OCI-LY3 (cell line): ENCODE data around the gene OR51B4.

Experiments
- H2AFZ ChIP-seq: fragments of 200-600, 300-600 bp; shearing (Covaris generic); 2 replicates; pipeline ENCODE4 v1.6.0; 2014; ENCODE audit warnings: antibody characterized with exemption, low read depth, low read length
- H3K27ac ChIP-seq: fragments of 200-600, 300-600 bp; sonication (generic); 2 replicates; pipeline ENCODE4 v1.5.1; 2014; ENCODE audit warnings: mild to moderate bottlenecking, low read length, moderate library complexity, mixed read lengths
- H3K27me3 ChIP-seq: fragments of 200-600, 300-600 bp; sonication (generic); 2 replicates; pipeline ENCODE4 v1.6.1; 2014; ENCODE audit warnings: low read depth, low read length, mixed read lengths
- H3K36me3 ChIP-seq: fragments of 200-600, 300-600 bp; sonication (generic); replicated peaks from 2 replicates; pipeline ENCODE3; 2014; ENCODE audit warnings: low read depth, low read length, mixed read lengths
- H3K4me1 ChIP-seq: fragments of 300-600, 200-600 bp; sonication (generic); 2 replicates; pipeline ENCODE4 v1.6.1; 2014; ENCODE audit warnings: low read length, mixed read lengths
- H3K4me2 ChIP-seq: fragments of 200-600, 300-600 bp; sonication (generic); 2 replicates; pipeline ENCODE4 v1.6.1; 2014; ENCODE audit warnings: low read length, mixed read lengths
- H3K4me3 ChIP-seq: fragments of 300-600, 200-600 bp; sonication (generic); 2 replicates; pipeline ENCODE4 v1.5.1; 2014; ENCODE audit warnings: antibody characterized with exemption, mild to moderate bottlenecking, low read length, moderate library complexity
- H3K79me2 ChIP-seq: fragments of 300-600, 200-600 bp; shearing (Covaris generic); 2 replicates; pipeline ENCODE4 v1.6.1; 2014; ENCODE audit warnings: mild to moderate bottlenecking, low read length, mixed read lengths
- H3K9ac ChIP-seq: fragments of 300-600, 200-600 bp; shearing (Covaris generic); 2 replicates; pipeline ENCODE4 v1.6.0; 2014; ENCODE audit warnings: mild to moderate bottlenecking, low read length, moderate library complexity
- H3K9me3 ChIP-seq: fragments of 200-600, 300-600 bp; shearing (Covaris generic); 2 replicates; pipeline ENCODE4 v1.6.1; 2014; ENCODE audit warnings: low read length, mixed read lengths; ENCODE audit not compliant: insufficient read depth
- H4K20me1 ChIP-seq: fragments of 200-600, 300-600 bp; sonication (generic); 2 replicates; pipeline ENCODE4 v1.6.1; 2016; ENCODE audit warnings: low read length, mixed read lengths; ENCODE audit not compliant: insufficient read depth
- CTCF ChIP-seq: fragments of 200-600, 300-600 bp; sonication (generic); IDR thresholded peaks from 2 replicates; pipeline ENCODE4 v1.5.1; 2014; ENCODE audit warnings: antibody characterized with exemption, low read length, low read depth
- EZH2phosphoT487 ChIP-seq: fragments of 200-600 bp; shearing (Covaris generic); IDR thresholded peaks from 2 replicates; pipeline ENCODE4 v1.6.1; 2018; ENCODE audit warnings: antibody characterized with exemption, mixed run types, low read depth

The OR51B4 gene

GRCh38 chr11:5282628-5283027 is 19.1 kb downstream of the OR51B4 start:
- Histone ChIP-seq H3K4me3 (no peak overlapping the region), H3K9me3 (no peaks in the 10 kb centered on the region), H3K36me3 (no peaks in the 10 kb centered on the region), H3K4me1 (peaks cover 21% of the 10 kb centered on the region), H3K4me2 (no peak overlapping the region), H3K27ac (no peak overlapping the region), H3K79me2 (no peaks in the 10 kb centered on the region), H4K20me1 (no peaks in the 10 kb centered on the region), H3K9ac (no peak overlapping the region), H2AFZ (no peak overlapping the region), H3K27me3 (no peaks in the 10 kb centered on the region)
- TF ChIP-seq CTCF (no peak), EZH2phosphoT487 (no peak)

- Histone ChIP-seq H3K9me3 (no peaks in the 10 kb centered on the region), H3K4me2 (no peak overlapping the region), H3K27me3 (no peaks in the 10 kb centered on the region), H3K79me2 (no peaks in the 10 kb centered on the region), H3K27ac (no peak overlapping the region), H2AFZ (no peak overlapping the region), H3K4me1 (peaks cover 21% of the 10 kb centered on the region), H3K36me3 (no peaks in the 10 kb centered on the region), H4K20me1 (no peaks in the 10 kb centered on the region), H3K9ac (no peak overlapping the region), H3K4me3 (no peak overlapping the region)
- TF ChIP-seq CTCF (no peak), EZH2phosphoT487 (no peak)
Measured at GRCh38 chr11:5281596-5281995, 20.1 kb downstream of the OR51B4 start.

GRCh38 chr11:5280582-5281102 is 21.1 kb downstream of the OR51B4 start:
- Histone ChIP-seq H3K4me2 (peak overlapping the region; percentile 52), H3K9ac (no peak overlapping the region), H3K27ac (no peak overlapping the region), H2AFZ (0 out of 2 replicates have a peak overlapping the region, but pooled peaks have one; percentile 35), H3K27me3 (no peaks in the 10 kb centered on the region), H3K79me2 (no peaks in the 10 kb centered on the region), H3K4me1 (peaks cover 21% of the 10 kb centered on the region), H3K36me3 (no peaks in the 10 kb centered on the region), H3K9me3 (no peaks in the 10 kb centered on the region), H4K20me1 (no peaks in the 10 kb centered on the region), H3K4me3 (no peak overlapping the region)
- no peak for TF ChIP-seq CTCF

- no peaks in the 10 kb centered on the region for H3K36me3 ChIP-seq
- no peaks in the 10 kb centered on the region for H3K9me3 ChIP-seq
- no peaks in the 10 kb centered on the region for H3K79me2 ChIP-seq
- H3K27ac ChIP-seq = no peak overlapping the region
- H4K20me1 ChIP-seq = no peaks in the 10 kb centered on the region
- peak overlapping the region; percentile 32; the same call in 1 of the 2 replicates for H2AFZ ChIP-seq
- no peak for TF ChIP-seq EZH2phosphoT487
- TF ChIP-seq CTCF = no peak
- H3K9ac ChIP-seq = no peak overlapping the region
- no peak overlapping the region for H3K4me3 ChIP-seq
- H3K27me3 ChIP-seq = no peaks in the 10 kb centered on the region
- H3K4me1 ChIP-seq = peaks cover 21% of the 10 kb centered on the region
- H3K4me2 ChIP-seq = no peak overlapping the region
Measured at GRCh38 chr11:5279471-5280090, 22.2 kb downstream of the OR51B4 start.
